HG02571 (cell line): ENCODE data around the gene HAPLN3.
"Not testable (repeated sequence)": the region's sequence is repeated elsewhere in the genome, so short reads cannot be mapped to it uniquely, and the experiment has no call there.

Experiments
- ATAC-seq: cut with Tn5 transposase; IDR thresholded peaks from one replicate; pipeline ENCODE4 v1.9.1; 2021; ENCODE audit warnings: mild to moderate bottlenecking, moderate library complexity; ENCODE audit not compliant: unreplicated experiment

HAPLN3 gene, protein sequence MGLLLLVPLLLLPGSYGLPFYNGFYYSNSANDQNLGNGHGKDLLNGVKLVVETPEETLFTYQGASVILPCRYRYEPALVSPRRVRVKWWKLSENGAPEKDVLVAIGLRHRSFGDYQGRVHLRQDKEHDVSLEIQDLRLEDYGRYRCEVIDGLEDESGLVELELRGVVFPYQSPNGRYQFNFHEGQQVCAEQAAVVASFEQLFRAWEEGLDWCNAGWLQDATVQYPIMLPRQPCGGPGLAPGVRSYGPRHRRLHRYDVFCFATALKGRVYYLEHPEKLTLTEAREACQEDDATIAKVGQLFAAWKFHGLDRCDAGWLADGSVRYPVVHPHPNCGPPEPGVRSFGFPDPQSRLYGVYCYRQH

GRCh38 chr15:88894819-88895767 is at the start of gene HAPLN3:
Gene HAPLN3, minus strand, starts transcription at chr15:88895544. Its CDS starts 8,246 bp downstream, at chr15:88887298.
- peak; percentile 48 for ATAC-seq

DNA sequence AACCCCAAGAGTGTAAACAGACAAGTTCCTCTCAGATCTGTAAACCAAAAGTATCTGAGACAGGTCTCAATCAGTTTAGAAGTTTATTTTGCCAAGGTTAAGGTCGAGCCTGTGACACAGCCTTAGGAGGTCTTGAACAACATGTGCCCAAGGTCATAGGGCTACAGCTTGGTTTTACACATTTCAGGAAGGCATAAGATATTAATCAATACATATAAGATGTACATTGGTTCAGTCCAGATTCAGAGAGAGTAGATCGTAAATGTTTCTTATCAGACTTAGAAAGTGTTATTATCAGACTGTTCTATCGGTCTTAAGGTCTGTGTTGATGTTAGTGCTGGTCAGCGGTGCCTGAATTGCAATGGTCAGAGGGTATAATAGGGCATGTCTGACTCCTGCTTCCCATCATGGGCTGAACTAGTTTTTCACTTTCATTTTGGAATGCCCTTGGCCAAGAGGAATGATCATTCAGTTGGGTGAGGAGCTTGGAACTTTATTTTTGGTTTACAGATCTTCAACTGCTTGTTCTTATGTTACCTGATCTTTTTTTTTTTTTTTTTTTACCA is 44.8 kb upstream of the HAPLN3 start:
- ATAC-seq = no peak

DNA sequence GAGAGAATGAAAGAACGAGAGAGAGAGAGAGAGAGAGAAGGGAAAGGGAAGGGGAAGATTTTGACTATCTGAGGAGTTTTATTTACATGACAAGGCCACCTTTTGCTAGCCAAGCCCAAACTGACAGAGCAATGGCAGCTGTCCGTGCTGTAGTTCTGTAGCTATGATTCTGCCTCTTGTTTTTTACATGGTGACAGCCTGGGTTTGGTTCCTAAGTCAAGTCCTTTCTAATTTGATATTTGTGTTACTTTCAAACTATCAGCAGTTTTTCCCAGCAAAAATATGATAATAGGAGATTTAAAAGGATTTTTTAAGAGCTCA is 44.1 kb upstream of the HAPLN3 start:
- no peak for ATAC-seq

- no peak for ATAC-seq
Observed at GRCh38 chr15:88938802-88939485, 43.6 kb upstream of the HAPLN3 start.

- ATAC-seq = not testable (repeated sequence)
Observed at GRCh38 chr15:88934449-88934848, 39.1 kb upstream of the HAPLN3 start.

DNA sequence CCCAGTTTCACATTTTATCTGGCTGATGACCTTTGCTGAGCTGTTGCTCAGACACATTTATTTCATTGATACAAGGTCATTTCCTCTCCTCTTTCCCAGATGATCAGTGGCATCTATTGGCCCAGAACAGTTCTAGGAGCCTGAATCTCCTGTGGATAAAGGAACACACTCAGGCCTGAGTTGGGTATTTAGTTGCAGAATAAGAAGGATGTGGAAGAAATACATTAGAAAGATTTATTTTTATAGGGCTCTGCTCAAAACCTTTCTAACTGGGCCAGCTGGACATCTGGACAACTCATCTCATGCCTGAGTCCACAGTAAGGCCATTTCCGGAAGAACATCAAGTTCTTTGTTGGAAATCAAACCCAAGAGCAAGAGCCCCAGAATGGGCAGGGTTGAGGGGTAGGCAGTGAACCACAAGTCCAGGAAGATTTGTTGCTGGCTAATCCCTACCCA is 37.6 kb upstream of the HAPLN3 start:
- ATAC-seq = no peak

DNA sequence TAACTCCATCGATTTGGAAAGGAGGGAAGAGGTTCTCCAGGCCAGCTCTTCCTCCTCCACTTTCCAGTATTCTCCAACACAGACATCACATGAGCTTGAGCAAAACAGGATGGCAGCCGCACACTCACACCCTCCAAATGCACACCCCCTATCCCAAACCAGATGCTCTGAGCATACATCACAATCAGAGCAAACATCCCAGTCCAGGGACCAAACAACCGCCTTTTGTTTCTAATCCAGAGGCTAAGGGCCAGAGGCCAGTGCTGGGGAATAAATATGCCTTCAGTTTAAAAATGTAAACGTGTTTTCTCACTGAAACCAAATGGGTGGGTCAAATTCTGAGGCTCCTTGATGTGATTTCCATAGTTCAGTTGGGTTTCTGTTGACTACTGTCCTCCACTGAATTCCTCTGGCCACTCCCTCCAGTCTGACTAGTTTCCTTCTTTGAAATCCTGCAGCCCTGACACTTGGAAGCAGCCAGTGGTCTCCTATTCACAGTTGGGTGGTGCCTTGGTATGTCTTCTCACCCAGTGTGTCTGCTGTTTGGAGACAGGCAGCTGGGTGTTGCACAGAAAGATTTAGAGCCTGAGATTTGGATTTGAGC is 37.0 kb upstream of the HAPLN3 start:
- ATAC-seq = no peak

- no peak for ATAC-seq
Observed at GRCh38 chr15:88930579-88930978, 35.2 kb upstream of the HAPLN3 start.

GRCh38 chr15:88929358-88930098 is 34.2 kb upstream of the HAPLN3 start:
- not testable (repeated sequence) for ATAC-seq

DNA sequence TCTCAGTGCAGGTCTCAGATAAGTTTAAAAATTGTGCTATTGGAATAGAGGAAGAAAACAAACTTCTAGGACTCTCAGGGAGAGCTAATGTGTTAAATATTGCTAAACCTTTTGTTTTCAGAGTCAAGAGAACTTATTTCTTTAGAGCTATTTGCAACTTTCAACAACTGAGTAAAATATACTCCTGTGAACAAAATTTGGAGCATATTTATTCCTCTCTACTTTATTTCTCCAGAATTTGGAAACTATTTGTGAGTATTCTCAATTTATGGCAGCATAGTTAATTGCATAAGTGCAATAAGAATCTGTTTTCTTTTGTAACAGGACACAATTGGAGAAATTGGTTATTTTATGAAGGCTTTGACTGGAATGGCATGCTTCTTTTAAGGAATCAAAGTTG is 32.8 kb upstream of the HAPLN3 start:
- not testable (repeated sequence) for ATAC-seq

DNA sequence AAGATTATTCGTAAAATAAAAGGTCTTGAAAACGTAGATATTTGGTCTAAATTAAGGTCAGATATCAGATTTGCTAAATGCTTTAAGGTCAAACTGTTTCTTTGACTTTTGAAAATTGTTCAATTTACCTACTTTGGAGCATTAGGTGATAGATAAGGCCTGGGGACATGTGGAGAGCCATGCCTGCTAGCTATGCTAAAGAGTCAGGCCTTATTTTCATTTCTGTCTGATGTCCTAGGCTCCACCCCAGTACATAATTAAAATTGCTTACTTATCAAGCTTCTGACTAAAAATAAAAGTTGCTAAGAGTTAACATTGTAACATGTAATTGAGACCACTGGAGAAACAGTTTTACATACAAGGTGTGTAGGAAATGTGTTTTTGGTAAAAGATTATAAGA is 30.3 kb upstream of the HAPLN3 start:
- not testable (repeated sequence) for ATAC-seq

DNA sequence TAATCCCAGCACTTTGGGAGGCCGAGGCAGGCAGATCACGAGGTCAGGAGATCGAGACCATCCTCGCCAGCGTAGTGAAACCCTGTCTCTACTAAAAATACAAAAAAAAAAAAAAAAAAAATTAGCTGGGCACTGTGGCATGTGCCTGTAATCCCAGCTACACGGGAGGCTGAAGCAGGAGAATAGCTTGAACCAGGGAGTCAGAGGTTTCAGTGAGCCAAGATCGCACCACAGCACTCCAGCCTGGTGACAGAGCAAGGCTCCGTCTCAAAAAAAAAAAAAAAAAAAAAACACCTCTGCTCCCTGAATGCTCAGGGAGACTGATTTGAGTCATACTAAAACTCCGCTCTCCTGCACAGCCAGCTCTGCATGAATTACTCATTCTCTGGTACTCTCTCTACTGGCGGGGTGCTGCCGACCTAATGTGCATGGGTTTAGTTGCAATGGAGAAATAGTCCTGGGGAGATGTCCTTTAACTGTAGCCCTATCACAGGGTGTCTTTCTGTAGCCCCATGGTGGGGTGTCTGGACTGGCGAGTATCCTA is 25.6 kb upstream of the HAPLN3 start:
- not testable (repeated sequence) for ATAC-seq

DNA sequence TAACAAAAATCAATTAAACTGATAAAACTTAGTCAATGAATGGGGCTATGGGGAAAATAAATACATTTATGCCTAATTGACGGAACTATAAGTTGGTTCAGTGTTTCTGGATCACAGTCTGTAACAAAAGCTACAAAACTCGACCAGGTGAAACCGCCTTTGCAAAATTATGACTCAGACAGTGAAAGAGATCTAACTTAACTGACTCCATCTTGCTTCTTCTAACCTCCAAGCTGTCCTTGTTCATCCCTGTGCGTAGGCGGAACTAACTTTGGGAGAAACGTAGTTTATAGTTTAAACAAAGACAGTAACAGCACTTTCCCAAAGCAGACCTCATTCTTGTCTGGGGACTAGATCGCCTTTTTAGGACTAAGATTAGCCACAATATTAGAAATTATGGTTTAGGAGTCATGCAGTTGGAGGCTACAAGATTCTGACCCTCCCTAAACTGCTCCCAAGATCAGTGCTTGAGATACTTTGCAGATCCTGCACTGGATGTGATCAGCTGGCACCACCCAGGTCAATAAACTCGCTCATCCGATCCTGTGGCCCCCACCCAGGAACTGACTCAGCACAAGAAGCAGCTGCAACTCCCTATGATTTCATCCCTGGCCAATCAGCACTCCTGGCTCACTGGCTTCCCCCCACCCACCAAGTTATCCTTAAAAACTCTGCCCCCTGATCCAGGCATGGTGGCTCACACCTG is 25.0 kb upstream of the HAPLN3 start:
- no peak for ATAC-seq

DNA sequence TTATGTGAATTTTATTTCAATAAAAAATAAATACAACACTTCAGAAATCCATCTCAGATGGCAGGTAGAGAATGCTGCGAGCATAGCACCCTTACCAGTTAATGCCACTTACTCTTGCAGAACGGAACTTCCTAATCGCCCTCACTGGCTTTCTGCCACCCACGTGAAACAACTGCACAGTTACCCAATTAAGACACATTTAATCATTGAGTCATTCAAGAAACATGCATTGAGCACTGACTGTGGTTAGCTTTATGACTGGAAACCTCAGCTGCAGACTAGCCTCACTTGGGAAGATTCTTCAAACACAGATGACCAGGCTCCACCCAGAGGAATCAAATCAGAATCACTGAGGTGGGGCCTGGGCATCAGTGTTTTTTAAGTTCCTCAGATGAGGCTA is 23.4 kb upstream of the HAPLN3 start:
- no peak for ATAC-seq

DNA sequence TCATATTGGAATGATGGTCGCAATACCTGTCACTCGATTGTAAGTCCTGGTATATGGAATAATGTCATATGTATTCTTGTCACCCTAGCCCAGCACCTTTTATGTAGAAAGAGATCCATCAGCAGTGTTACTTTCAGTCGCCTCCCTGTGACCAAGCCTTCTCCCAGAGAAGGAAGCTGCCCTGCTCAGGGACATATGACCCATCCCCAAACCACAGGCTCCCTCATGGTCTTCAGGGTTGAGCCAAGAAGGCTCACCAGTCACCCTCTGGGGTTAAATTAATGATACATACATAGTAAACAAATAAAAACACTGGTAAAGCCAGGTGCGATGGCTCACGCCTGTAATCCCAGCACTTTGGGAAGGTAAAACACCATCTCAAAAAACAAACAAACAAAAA is 22.4 kb upstream of the HAPLN3 start:
- no peak for ATAC-seq

GRCh38 chr15:88915354-88915753 is 20.0 kb upstream of the HAPLN3 start:
- no peak for ATAC-seq

DNA sequence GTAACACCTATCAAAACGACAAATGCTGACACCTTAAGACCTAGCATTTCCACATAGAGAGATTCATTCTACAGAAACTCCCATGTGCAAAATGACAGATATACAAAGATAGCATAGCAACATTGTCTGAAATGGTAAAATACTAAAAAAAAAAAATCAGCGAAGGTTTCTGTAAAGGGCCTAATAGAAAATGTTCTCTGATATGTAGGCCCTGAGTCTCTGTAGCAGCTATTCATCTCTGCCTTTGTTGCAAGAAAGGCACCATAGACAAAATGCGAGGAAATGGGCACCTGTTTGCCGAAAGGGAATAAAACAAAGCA is 18.5 kb upstream of the HAPLN3 start:
- no peak for ATAC-seq

DNA sequence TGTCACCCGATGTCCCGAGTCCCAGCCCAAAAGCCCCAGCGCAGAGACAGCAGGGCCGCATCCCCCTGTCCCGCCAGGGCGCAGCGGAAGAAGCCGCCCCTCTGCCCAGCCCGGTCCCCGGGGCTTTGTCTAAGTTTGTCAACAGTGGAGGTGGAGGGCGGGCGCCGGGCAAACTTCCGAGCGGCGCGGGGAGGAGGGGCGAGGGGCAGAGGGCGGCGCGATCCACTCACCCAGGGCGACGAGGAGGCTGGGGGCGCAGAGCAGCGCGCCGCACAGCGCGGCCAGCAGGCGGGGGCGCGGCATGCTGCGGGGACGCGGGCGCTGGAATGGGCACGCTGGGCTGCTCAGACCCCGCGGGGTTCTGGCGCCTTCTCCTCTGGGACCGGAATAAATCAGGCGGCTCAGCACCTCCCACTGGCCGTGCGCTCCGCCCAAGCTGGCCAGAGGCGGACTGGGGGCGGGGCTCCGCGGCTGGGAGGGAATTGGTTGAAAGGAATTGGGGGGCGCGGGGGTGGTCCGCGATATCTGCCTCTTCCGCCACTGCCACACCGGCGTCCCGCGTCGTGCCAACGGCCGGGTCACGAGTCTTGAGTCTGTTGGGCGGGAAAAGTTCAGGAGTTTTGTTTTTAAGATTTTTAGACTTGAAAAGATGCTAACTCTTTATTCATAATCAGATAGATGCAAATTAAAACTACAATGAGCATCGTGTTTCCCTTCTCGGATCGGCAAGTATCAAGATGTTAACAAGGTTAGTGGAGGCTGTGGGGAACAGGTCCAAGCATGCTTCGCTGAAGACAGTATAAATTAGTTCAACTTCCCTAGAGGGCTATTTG is 17.9 kb upstream of the HAPLN3 start, which contains the start of gene MFGE8:
Gene MFGE8, minus strand, starts transcription at position 363 of the 833 bp plus-strand sequence. Its CDS starts 60 bp downstream, at position 303.
- peak; percentile 70 for ATAC-seq
